GM12878 (cell line): Measurements from ENCODE around the gene PAX6. TPM values are rescaled to one million over a fixed set of nuclear protein-coding genes. Genes with fewer than 3 reads are reported as not detected.

Experiments
- ATAC-seq: fragments of 200-7000 bp; cut with Tn5 transposase; 3 replicates; pipeline ENCODE4 v1.9.1; 2020; ENCODE audit warnings: mild to moderate bottlenecking, moderate library complexity
- BruUV-seq: library from RNA; stranded (reverse); fragments of 400-500 nt; replicated peaks from 2 replicates; lab custom pipeline; 2021; lab: Mats Ljungman, UMichigan
- CTCF ChIA-PET: fragments of 300-600 bp; sonication (Branson Sonifier 250); formaldehyde crosslinking; extraction: SDS; loops from one replicate; lab custom pipeline; 2021; ENCODE audit warnings: inconsistent platforms; lab: Yijun Ruan, JAX
- POLR2A ChIA-PET: fragments of 350-600 bp; formaldehyde crosslinking; extraction: SDS; loops from one replicate; lab custom pipeline; 2021; ENCODE audit warnings: inconsistent platforms; lab: Charles Lee
- RAD21 ChIA-PET: fragments of 300-600 bp; sonication (Branson Sonifier 250); formaldehyde crosslinking; loops from one replicate; lab custom pipeline; 2023; ENCODE audit warnings: antibody characterized with exemption; ENCODE audit not compliant: unreplicated experiment; lab: Charles Lee
- SMC1A ChIA-PET: fragments of 300-600 bp; sonication (Branson Sonifier 250); formaldehyde crosslinking; loops from one replicate; lab custom pipeline; 2023; ENCODE audit not compliant: unreplicated experiment, uncharacterized antibody; lab: Charles Lee
- DNase-seq: peaks from one replicate; pipeline ENCODE4 v3.0.0-alpha.2; 2011; ENCODE audit warnings: low read depth, low spot score
- FAIRE-seq: peaks from 3 replicates; lab custom pipeline; 2011; peaks lifted over from hg19 to GRCh38; lab: Jason Lieb, UNC
- H2AFZ ChIP-seq: 2 replicates; pipeline ENCODE4 v1.6.0; 2011; ENCODE audit warnings: low read depth, low read length, control low read depth; ENCODE audit not compliant: control insufficient read depth
- H3K27ac ChIP-seq: 2 replicates; pipeline ENCODE4 v1.5.1; 2011; ENCODE audit warnings: control low read depth; ENCODE audit not compliant: control insufficient read depth, insufficient read depth
- H3K27me3 ChIP-seq, 2 experiments: replicated peaks in 1 of 2; 2 replicates each; pipeline versions ENCODE4 v1.6.0 to v1.6.1; 2011; ENCODE audit warnings: low read length in 1 of 2; ENCODE audit not compliant: control insufficient read depth in 2 of 2, insufficient read depth in 2 of 2
- H3K36me3 ChIP-seq, 2 experiments: 2 replicates each; pipeline ENCODE4 v1.5.1; 2011; ENCODE audit warnings: low read length in 1 of 2; ENCODE audit not compliant: control insufficient read depth in 2 of 2, insufficient read depth in 2 of 2
- H3K4me1 ChIP-seq: 2 replicates; pipeline ENCODE4 v1.6.1; 2011; ENCODE audit warnings: mild to moderate bottlenecking, low read length, moderate library complexity, mixed read lengths; ENCODE audit not compliant: control insufficient read depth, insufficient read depth
- H3K4me2 ChIP-seq: 2 replicates; pipeline ENCODE4 v1.6.0; 2011; ENCODE audit warnings: control low read depth; ENCODE audit not compliant: control insufficient read depth, insufficient read depth
- H3K4me3 ChIP-seq: fragments of 200-600 bp; sonication (generic); 2 replicates; pipeline ENCODE4 v1.5.1; 2016
- H3K79me2 ChIP-seq: 2 replicates; pipeline ENCODE4 v1.6.0; 2011; ENCODE audit warnings: low read length; ENCODE audit not compliant: control insufficient read depth, insufficient read depth
- H3K9ac ChIP-seq: 2 replicates; pipeline ENCODE4 v1.8.0; 2011; ENCODE audit warnings: low read length, control low read depth, mixed read lengths; ENCODE audit not compliant: control insufficient read depth, insufficient read depth
- H3K9me3 ChIP-seq: replicated peaks from 3 replicates; pipeline ENCODE4 v1.5.1; 2011; ENCODE audit warnings: mild to moderate bottlenecking, low read length; ENCODE audit not compliant: control insufficient read depth, insufficient read depth
- H4K20me1 ChIP-seq: 2 replicates; pipeline ENCODE4 v1.6.0; 2011; ENCODE audit not compliant: control insufficient read depth, insufficient read depth
- BRCA1 ChIP-seq: IDR thresholded peaks from 2 replicates; pipeline ENCODE4 v1.6.1; 2011; ENCODE audit warnings: low read depth, low read length, improper control_type of control experiment
- CBX3 ChIP-seq: fragments of 200-600 bp; sonication (generic); IDR thresholded peaks from 2 replicates; pipeline ENCODE4 v1.6.1; 2016; ENCODE audit warnings: low read depth, borderline replicate concordance
- CUX1 ChIP-seq: IDR thresholded peaks from 2 replicates; pipeline ENCODE4 v1.6.1; 2012; ENCODE audit warnings: improper control_type of control experiment, low read depth, low read length; ENCODE audit not compliant: insufficient replicate concordance
- EZH2 ChIP-seq: IDR thresholded peaks from 2 replicates; pipeline ENCODE4 v1.6.1; 2012; ENCODE audit warnings: low read depth, mild to moderate bottlenecking, control low read depth, inconsistent platforms, low read length, borderline replicate concordance; ENCODE audit not compliant: control insufficient read depth
- GABPA ChIP-seq: IDR thresholded peaks from 2 replicates; pipeline ENCODE4 v1.6.1; 2014; ENCODE audit warnings: antibody characterized with exemption, low read depth, mild to moderate bottlenecking, inconsistent platforms
- KDM1A ChIP-seq: fragments of 200-600 bp; sonication (generic); IDR thresholded peaks from 2 replicates; pipeline ENCODE4 v1.6.1; 2016; ENCODE audit warnings: borderline replicate concordance
- PRDM15 ChIP-seq: fragments of 450-650 bp; formaldehyde crosslinking; IDR thresholded peaks from 2 replicates; pipeline ENCODE4 v1.4.0; 2020; ENCODE audit warnings: mild to moderate bottlenecking, moderate library complexity
- RUNX3 ChIP-seq: IDR thresholded peaks from 2 replicates; pipeline ENCODE4 v1.6.1; 2012; ENCODE audit warnings: low read length, inconsistent platforms
- SREBF2 ChIP-seq: IDR thresholded peaks from 2 replicates; pipeline ENCODE4 v1.6.1; 2012; ENCODE audit warnings: mild to moderate bottlenecking, low read length
- YY1 ChIP-seq: IDR thresholded peaks from 2 replicates; pipeline ENCODE4 v1.6.1; 2011; ENCODE audit warnings: low read depth, mild to moderate bottlenecking, low read length
- ZSCAN29 ChIP-seq: fragments of 450-650 bp; IDR thresholded peaks from 2 replicates; pipeline ENCODE4 v1.6.1; 2017; ENCODE audit warnings: mild to moderate bottlenecking, moderate library complexity
- WGBS: methylation state at CpG from one replicate; pipeline ENCODE4 v1.1.6; 2016; ENCODE audit warnings: low lambda C conversion rate; ENCODE audit not compliant: insufficient replicate concordance, insufficient coverage; ENCODE audit errors: missing lambda C conversion rate; 5-methylcytosine and 5-hydroxymethylcytosine counted together
- in situ Hi-C: fragments of 300-500 bp; cut with MboI; formaldehyde crosslinking; loops from 9 replicates; pipeline ENCODE4 v1.14.3; 2018; ENCODE audit warnings: mixed read lengths
- intact Hi-C: fragments of 100-400 bp; cut with micrococcal nuclease; formaldehyde crosslinking; loops from one replicate; pipeline ENCODE4 v1.14.2; 2022; ENCODE audit not compliant: unreplicated experiment
- polyA plus RNA-seq, 11 experiments: library from polyadenylated mRNA; depleted of rRNA in 4 of 11; unstranded in 6 of 11; stranded (reverse) in 5 of 11; fragments of >200 nt; fragmentation: Nextera tagmentation in 4 of 11; fragmentation: Illumina TruSeq in 1 of 11; extraction: Ambion mirVana in 4 of 11; extraction: Trizol in 1 of 11; gene quantifications; 1 replicate in 1 of 11; 2 replicates in 10 of 11; pipeline versions ENCODE4 v1.2.1 to v1.2.3, GENCODE V29; 2011 to 2016; ENCODE audit warnings: inconsistent platforms in 2 of 11, missing spikeins in 2 of 11, low read depth in 1 of 11
- total RNA-seq, 4 experiments: library from RNA; depleted of rRNA in 3 of 4; stranded (reverse); fragments of >200 nt in 3 of 4; fragmentation: Illumina TruSeq in 1 of 4; extraction: Trizol in 1 of 4; gene quantifications; 2 replicates each; pipeline versions ENCODE4 v1.2.1 to v1.2.3, GENCODE V29; 2013 to 2021

Gene PAX6
- total and polyA plus RNA-seq, 10 of the 15 experiments (the other 5 are each of a cell fraction or from before 2014, with no cell fraction given), result 0.06 to 0.26 (median 0.10) TPM; not detected in 3

GRCh38 chr11:31805037-31805628 is 6.0 kb downstream of the PAX6 start:
- Histone ChIP-seq H3K27ac (no peak overlapping the region), H3K79me2 (no peaks in the 10 kb centered on the region), H3K4me2 (peak overlapping the region; percentile 86), H4K20me1 (no peaks in the 10 kb centered on the region), H3K27me3 (peaks cover 37 to 74% of the 10 kb centered on the region in 2 experiments), H3K4me3 (no peak overlapping the region; the same call in 1 of the 2 replicates), H2AFZ (no peak overlapping the region), H3K36me3 (no peaks in the 10 kb centered on the region), H3K9ac (no peak overlapping the region), H3K9me3 (no peaks in the 10 kb centered on the region; the same call in 2 of the 3 replicates), H3K4me1 (peaks cover 3% of the 10 kb centered on the region; the same call in 1 of the 2 replicates)
- in situ Hi-C loops (no loop called here), intact Hi-C loops (loop anchor here (10.0 kb wide), 1 partner anchor 160 kb away; no protein-coding TSS in a partner anchor)
- RAD21 ChIA-PET, result no interaction called here
- no peak for DNase-seq
- SMC1A ChIA-PET, result no interaction called here
- no peak for FAIRE-seq
- WGBS, result 14% methylated on average over 46 of the region's 51 CpGs
- POLR2A ChIA-PET, result no interaction called here
- CTCF ChIA-PET, result no interaction called here
- no peak for ATAC-seq
- BruUV-seq, result no TSS peak
- no peak for TF ChIP-seq SREBF2
- TF ChIP-seq ZSCAN29, result no peak
- TF ChIP-seq EZH2, result no peak
- no peak for TF ChIP-seq RUNX3
- TF ChIP-seq CBX3, result no peak
- TF ChIP-seq GABPA, result no peak
- no peak for TF ChIP-seq KDM1A
- no peak for TF ChIP-seq CUX1
- TF ChIP-seq PRDM15 (CRISPR knock-in tag), result no peak
- TF ChIP-seq BRCA1, result no peak
- TF ChIP-seq YY1, result no peak
